PC-3 (cell line): ENCODE measurements around the gene HCCS. TPM values are rescaled to one million over a fixed set of nuclear protein-coding genes. Genes with fewer than 3 reads are reported as not detected.

ENCODE experiments used
- ATAC-seq: fragments of 200-7000 bp; cut with Tn5 transposase; 2 replicates; pipeline ENCODE4 v1.9.1; 2020; ENCODE audit warnings: mild to moderate bottlenecking, moderate library complexity
- BruUV-seq: library from RNA; stranded (reverse); fragments of 400-500 nt; replicated peaks from 2 replicates; lab custom pipeline; 2021; lab: Mats Ljungman, UMichigan
- CTCF ChIA-PET: fragments of 300-600 bp; sonication (Branson Sonifier 250); formaldehyde crosslinking; loops from one replicate; lab custom pipeline; 2022; ENCODE audit warnings: antibody characterized with exemption; lab: Charles Lee
- POLR2A ChIA-PET: fragments of 300-600 bp; sonication (Branson Sonifier 250); formaldehyde crosslinking; loops from one replicate; lab custom pipeline; 2022; ENCODE audit warnings: antibody characterized with exemption; ENCODE audit not compliant: unreplicated experiment; lab: Charles Lee
- DNase-seq: peaks from one replicate; pipeline ENCODE4 v3.0.0-alpha.2; 2015
- H2AFZ ChIP-seq: fragments of 300-600 bp; sonication (generic); 2 replicates; pipeline ENCODE4 v1.6.0; 2016; ENCODE audit warnings: antibody characterized with exemption, low read length
- H3F3A ChIP-seq: fragments of 300-600 bp; sonication (generic); one replicate; pipeline ENCODE4 v1.6.0; 2017; ENCODE audit warnings: antibody characterized with exemption, low read length, control low read depth, mild to moderate bottlenecking; ENCODE audit not compliant: unreplicated experiment
- H3K27ac ChIP-seq: fragments of 300-600 bp; sonication (generic); 2 replicates; pipeline ENCODE4 v1.5.1; 2016; ENCODE audit warnings: mild to moderate bottlenecking, low read length
- H3K27me3 ChIP-seq: fragments of 300-600 bp; sonication (generic); 2 replicates; pipeline ENCODE4 v1.6.1; 2016; ENCODE audit warnings: low read length, mixed read lengths
- H3K36me3 ChIP-seq: fragments of 300-600 bp; sonication (generic); 2 replicates; pipeline ENCODE4 v1.6.1; 2016; ENCODE audit warnings: low read depth, mixed run types, low read length, mixed read lengths
- H3K4me1 ChIP-seq: fragments of 300-600 bp; sonication (generic); 2 replicates; pipeline ENCODE4 v1.5.1; 2016; ENCODE audit warnings: low read length; ENCODE audit not compliant: insufficient read depth
- H3K4me2 ChIP-seq: fragments of 300-600 bp; sonication (generic); 2 replicates; pipeline ENCODE4 v1.6.0; 2016; ENCODE audit warnings: low read length
- H3K4me3 ChIP-seq: fragments of 300-600 bp; sonication (generic); 2 replicates; pipeline ENCODE4 v1.5.1; 2016; ENCODE audit warnings: mild to moderate bottlenecking, low read length, mixed read lengths
- H3K79me2 ChIP-seq: fragments of 300-600 bp; sonication (generic); 2 replicates; pipeline ENCODE4 v1.6.1; 2017; ENCODE audit warnings: low read length, mixed read lengths
- H3K9ac ChIP-seq: fragments of 300-600 bp; sonication (generic); 2 replicates; pipeline ENCODE4 v1.6.0; 2016; ENCODE audit warnings: mild to moderate bottlenecking, low read length
- H3K9me2 ChIP-seq: fragments of 300-600 bp; sonication (generic); replicated peaks from 2 replicates; pipeline ENCODE4 v1.6.1; 2016; ENCODE audit warnings: mixed run types, low read length, mixed read lengths
- H3K9me3 ChIP-seq: fragments of 300-600 bp; sonication (generic); 2 replicates; pipeline ENCODE4 v1.6.1; 2016; ENCODE audit warnings: low read length, mixed read lengths
- H4K20me1 ChIP-seq: fragments of 300-600 bp; sonication (generic); 2 replicates; pipeline ENCODE4 v1.6.1; 2016; ENCODE audit warnings: low read length, mixed read lengths
- EZH2 ChIP-seq: fragments of 300-600 bp; sonication (generic); IDR thresholded peaks from one replicate; pipeline ENCODE4 v1.6.1; 2017; ENCODE audit warnings: antibody characterized with exemption, mild to moderate bottlenecking, low read length; ENCODE audit not compliant: unreplicated experiment
- EZH2phosphoT487 ChIP-seq: fragments of 300-600 bp; sonication (generic); IDR thresholded peaks from 2 replicates; pipeline ENCODE4 v1.6.1; 2018; ENCODE audit warnings: mild to moderate bottlenecking, antibody characterized with exemption, low read length, borderline replicate concordance
- intact Hi-C: fragments of 100-400 bp; cut with micrococcal nuclease; formaldehyde crosslinking; loops from 2 replicates; pipeline ENCODE4 v1.9.0; 2023
- total RNA-seq: library from RNA; depleted of rRNA; stranded (reverse); fragments of >200 nt; gene quantifications from 2 replicates; pipeline ENCODE4 v1.2.3, GENCODE V29; 2014
- TF ChIP-seq, protein P1 (sequence below): fragments of 300-600 bp; sonication (generic); conservative IDR thresholded peaks from 2 replicates; pipeline ENCODE4 v1.5.1; 2017; ENCODE audit warnings: antibody characterized with exemption, low read depth, mild to moderate bottlenecking, low read length

HCCS gene
- total RNA-seq, 1 experiment from 2014 or later = 54.4 TPM

DNA sequence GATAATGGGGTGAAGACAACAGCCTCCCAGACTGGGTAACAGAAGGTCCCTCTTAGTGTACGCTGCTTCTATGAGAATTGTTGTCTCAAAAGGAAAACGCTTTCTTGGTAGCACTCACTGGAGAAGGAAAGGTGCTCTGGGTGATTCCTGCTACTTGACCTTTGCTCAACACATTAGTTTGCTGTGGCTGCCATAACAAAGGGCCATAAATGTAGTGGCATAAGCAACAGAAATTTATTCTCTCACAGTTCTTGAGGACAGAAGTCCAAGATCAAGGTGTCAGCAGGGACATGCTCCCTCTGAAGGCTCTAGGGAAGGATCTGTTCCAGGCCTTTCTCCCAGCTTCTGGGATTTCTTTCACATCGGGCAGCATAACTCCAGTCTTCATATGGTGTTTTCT, 19.0 kb downstream of the HCCS start:
- POLR2A ChIA-PET = no interaction called here
- no peaks in the 10 kb centered on the region for H3K27me3 ChIP-seq
- no peak for DNase-seq
- H3K36me3 ChIP-seq = no peaks in the 10 kb centered on the region
- H3K27ac ChIP-seq = no peak overlapping the region
- H3K9me3 ChIP-seq = no peaks in the 10 kb centered on the region
- no peak overlapping the region for H3K9ac ChIP-seq
- H3K4me3 ChIP-seq = no peak overlapping the region
- H2AFZ ChIP-seq = no peak overlapping the region
- intact Hi-C loops = no loop called here
- H3K4me2 ChIP-seq = no peak overlapping the region
- H3K79me2 ChIP-seq = no peaks in the 10 kb centered on the region
- H3F3A ChIP-seq = no peaks in the 10 kb centered on the region
- CTCF ChIA-PET = no interaction called here
- no peaks in the 10 kb centered on the region for H4K20me1 ChIP-seq
- H3K9me2 ChIP-seq = no peaks in the 10 kb centered on the region
- TF ChIP-seq EZH2 = no peak
- no peak for TF ChIP-seq EZH2phosphoT487
- TF ChIP-seq, protein P1, sequence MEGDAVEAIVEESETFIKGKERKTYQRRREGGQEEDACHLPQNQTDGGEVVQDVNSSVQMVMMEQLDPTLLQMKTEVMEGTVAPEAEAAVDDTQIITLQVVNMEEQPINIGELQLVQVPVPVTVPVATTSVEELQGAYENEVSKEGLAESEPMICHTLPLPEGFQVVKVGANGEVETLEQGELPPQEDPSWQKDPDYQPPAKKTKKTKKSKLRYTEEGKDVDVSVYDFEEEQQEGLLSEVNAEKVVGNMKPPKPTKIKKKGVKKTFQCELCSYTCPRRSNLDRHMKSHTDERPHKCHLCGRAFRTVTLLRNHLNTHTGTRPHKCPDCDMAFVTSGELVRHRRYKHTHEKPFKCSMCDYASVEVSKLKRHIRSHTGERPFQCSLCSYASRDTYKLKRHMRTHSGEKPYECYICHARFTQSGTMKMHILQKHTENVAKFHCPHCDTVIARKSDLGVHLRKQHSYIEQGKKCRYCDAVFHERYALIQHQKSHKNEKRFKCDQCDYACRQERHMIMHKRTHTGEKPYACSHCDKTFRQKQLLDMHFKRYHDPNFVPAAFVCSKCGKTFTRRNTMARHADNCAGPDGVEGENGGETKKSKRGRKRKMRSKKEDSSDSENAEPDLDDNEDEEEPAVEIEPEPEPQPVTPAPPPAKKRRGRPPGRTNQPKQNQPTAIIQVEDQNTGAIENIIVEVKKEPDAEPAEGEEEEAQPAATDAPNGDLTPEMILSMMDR = no peak
- ATAC-seq = no peak
- BruUV-seq = no TSS peak
- H3K4me1 ChIP-seq = no peaks in the 10 kb centered on the region

- ChIA-PET CTCF (no interaction called here), POLR2A (no interaction called here)
- Histone ChIP-seq H3K4me2 (no peak overlapping the region), H2AFZ (no peak overlapping the region), H4K20me1 (no peaks in the 10 kb centered on the region), H3K9me3 (no peaks in the 10 kb centered on the region), H3K9ac (no peak overlapping the region), H3K36me3 (no peaks in the 10 kb centered on the region), H3K79me2 (no peaks in the 10 kb centered on the region), H3K9me2 (no peaks in the 10 kb centered on the region), H3K27me3 (no peaks in the 10 kb centered on the region), H3K4me3 (no peak overlapping the region), H3F3A (no peaks in the 10 kb centered on the region), H3K4me1 (no peaks in the 10 kb centered on the region), H3K27ac (no peak overlapping the region)
- intact Hi-C loops = no loop called here
- no peak for ATAC-seq
- BruUV-seq = no TSS peak
- TF ChIP-seq EZH2 = no peak
- DNase-seq = no peak
These were observed 20.0 kb downstream of the HCCS start for GRCh38 chrX:11131146-11131545.

DNA sequence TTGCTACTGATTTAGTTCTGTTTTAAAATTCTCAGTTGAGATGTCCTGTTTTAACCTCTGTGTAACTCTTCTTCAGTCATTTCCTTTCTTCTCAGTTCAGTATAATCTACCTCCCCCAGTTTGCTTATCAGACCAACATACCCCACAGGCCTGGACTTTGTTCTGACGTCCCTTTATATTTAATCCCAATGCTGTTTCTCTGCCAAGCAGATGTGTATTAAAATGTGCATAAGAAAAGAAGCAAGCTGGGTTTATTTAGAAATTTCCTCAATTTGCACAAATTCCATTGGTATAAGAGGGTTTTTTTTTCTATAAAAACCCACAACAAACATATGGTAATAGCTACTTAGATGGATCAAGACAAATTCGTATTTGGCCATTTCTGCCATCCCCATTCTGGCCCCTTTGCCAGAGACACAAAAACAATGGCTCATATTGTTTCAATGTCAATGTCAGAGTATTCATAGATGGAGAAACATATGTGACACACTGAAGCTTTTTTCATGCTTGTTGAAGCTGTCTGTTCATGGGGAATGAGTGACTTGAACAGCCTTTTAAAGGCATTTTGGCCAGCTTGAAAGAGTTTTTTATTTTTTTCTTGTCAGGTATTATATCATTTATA, 24.5 kb downstream of the HCCS start:
- H3K36me3 ChIP-seq = no peaks in the 10 kb centered on the region
- H3K4me2 ChIP-seq = no peak overlapping the region
- H3K4me1 ChIP-seq = no peaks in the 10 kb centered on the region
- no peak overlapping the region for H3K9ac ChIP-seq
- intact Hi-C loops = no loop called here
- no peaks in the 10 kb centered on the region for H4K20me1 ChIP-seq
- H3K79me2 ChIP-seq = no peaks in the 10 kb centered on the region
- no peak overlapping the region for H3K4me3 ChIP-seq
- no peaks in the 10 kb centered on the region for H3K9me2 ChIP-seq
- no peak for TF ChIP-seq EZH2phosphoT487
- TF ChIP-seq EZH2 = no peak
- TF ChIP-seq, protein P1 = no peak
- ATAC-seq (no peak), DNase-seq (no peak)
- CTCF ChIA-PET = no interaction called here
- H3K27me3 ChIP-seq = no peaks in the 10 kb centered on the region
- no TSS peak for BruUV-seq
- H3F3A ChIP-seq = no peaks in the 10 kb centered on the region
- no peak overlapping the region for H3K27ac ChIP-seq
- POLR2A ChIA-PET = interaction anchor here (0.6 kb wide), 1 partner anchor 9 kb away, joined by 6 read pairs; no protein-coding TSS in a partner anchor
- H2AFZ ChIP-seq = no peak overlapping the region
- H3K9me3 ChIP-seq = no peaks in the 10 kb centered on the region
